Upper lobe of right lung (tissue), 1 donor: Measurements from ENCODE around the gene FBLN5. TPM values are rescaled to one million over a fixed set of nuclear protein-coding genes. Genes with fewer than 3 reads are reported as not detected.

Experiments
- ATAC-seq: fragments of 200-7000 bp; cut with Tn5 transposase; one replicate; pipeline ENCODE4 v1.9.1; 2020; ENCODE audit warnings: mild to moderate bottlenecking, moderate library complexity
- DNase-seq: peaks from one replicate; pipeline ENCODE4 v3.0.0-alpha.2; 2020
- H3K27ac ChIP-seq: fragments of 200-600 bp; one replicate; pipeline ENCODE4 v1.8.0; 2022
- H3K27me3 ChIP-seq: fragments of 200-600 bp; one replicate; pipeline ENCODE4 v1.8.0; 2022; ENCODE audit warnings: mild to moderate bottlenecking
- H3K36me3 ChIP-seq: fragments of 200-600 bp; one replicate; pipeline ENCODE4 v1.8.0; 2022
- H3K4me1 ChIP-seq: fragments of 200-600 bp; one replicate; pipeline ENCODE4 v1.8.0; 2022
- H3K4me3 ChIP-seq: fragments of 200-600 bp; one replicate; pipeline ENCODE4 v1.8.0; 2022; ENCODE audit warnings: mild to moderate bottlenecking
- H3K9me3 ChIP-seq: fragments of 200-600 bp; one replicate; pipeline ENCODE4 v1.8.0; 2022
- CTCF ChIP-seq: fragments of 200-600 bp; IDR thresholded peaks from one replicate; pipeline ENCODE4 v1.8.0; 2022; ENCODE audit warnings: antibody characterized with exemption
- intact Hi-C: fragments of 100-400 bp; cut with DNase I; formaldehyde crosslinking; loops from one replicate; pipeline ENCODE4 v1.11.0; 2022
- total RNA-seq: library from RNA; stranded (reverse); fragmentation: NEBNext Ultra II Directional; extraction: Animal tissue kit (Norgen Biotek cat#: 25700); gene quantifications from one replicate; pipeline ENCODE4 v1.2.1, GENCODE V29; 2021
- donor health status: DM: no; HTN: yes; CAD: no; lungs with severe emphysema.

The FBLN5 gene
- total RNA-seq, 1 donor from 2014 or later = 245 TPM

GRCh38 chr14:91956616-91957015, 9.1 kb upstream of the FBLN5 start:
- ATAC-seq (no peak), DNase-seq (no peak)
- H3K9me3 ChIP-seq = no peaks in the 10 kb centered on the region
- intact Hi-C loops = no loop called here
- TF ChIP-seq CTCF = no peak
- H3K4me1 ChIP-seq = no peaks in the 10 kb centered on the region
- H3K27ac ChIP-seq = no peak overlapping the region
- H3K27me3 ChIP-seq = no peaks in the 10 kb centered on the region
- no peaks in the 10 kb centered on the region for H3K36me3 ChIP-seq
- H3K4me3 ChIP-seq = no peak overlapping the region

- ATAC-seq (no peak), DNase-seq (no peak)
- Histone ChIP-seq H3K36me3 (no peaks in the 10 kb centered on the region), H3K27me3 (no peaks in the 10 kb centered on the region), H3K9me3 (no peaks in the 10 kb centered on the region), H3K4me3 (no peak overlapping the region), H3K27ac (no peak overlapping the region), H3K4me1 (no peaks in the 10 kb centered on the region)
- no peak for TF ChIP-seq CTCF
- intact Hi-C loops = no loop called here
Measured at GRCh38 chr14:91955168-91955567, 7.7 kb upstream of the FBLN5 start.

GRCh38 chr14:91953170-91953985, 5.9 kb upstream of the FBLN5 start:
- TF ChIP-seq CTCF = no peak
- DNase-seq (no peak), ATAC-seq (no peak)

GRCh38 chr14:91946622-91947474, 646 bp downstream of the FBLN5 start:
- no peaks in the 10 kb centered on the region for H3K36me3 ChIP-seq
- DNase-seq (peak; percentile 73), ATAC-seq (no peak)
- H3K4me3 ChIP-seq = peak overlapping the region; percentile 69
- no peak for TF ChIP-seq CTCF
- intact Hi-C loops = no loop called here
- no peaks in the 10 kb centered on the region for H3K9me3 ChIP-seq
- H3K27ac ChIP-seq = peak overlapping the region; percentile 89
- H3K27me3 ChIP-seq = peaks cover 6% of the 10 kb centered on the region
- H3K4me1 ChIP-seq = no peaks in the 10 kb centered on the region

More at GRCh38 chr14:91953170-91953985, 5.9 kb upstream of the FBLN5 start:
- Histone ChIP-seq H3K27me3 (no peaks in the 10 kb centered on the region), H3K27ac (no peak overlapping the region), H3K36me3 (no peaks in the 10 kb centered on the region), H3K4me1 (no peaks in the 10 kb centered on the region), H3K4me3 (no peak overlapping the region), H3K9me3 (no peaks in the 10 kb centered on the region)
- intact Hi-C loops = no loop called here

- DNase-seq = no peak
Measured at GRCh38 chr14:91945751-91946621, 1.5 kb downstream of the FBLN5 start.

More at GRCh38 chr14:91945751-91946621, 1.5 kb downstream of the FBLN5 start:
- peak overlapping the region; percentile 89 for H3K27ac ChIP-seq
- H3K27me3 ChIP-seq = peaks cover 6% of the 10 kb centered on the region
- H3K4me1 ChIP-seq = no peaks in the 10 kb centered on the region
- H3K9me3 ChIP-seq = no peaks in the 10 kb centered on the region
- H3K4me3 ChIP-seq = peak overlapping the region; percentile 69
- no peak for ATAC-seq
- TF ChIP-seq CTCF = no peak
- no peaks in the 10 kb centered on the region for H3K36me3 ChIP-seq
- intact Hi-C loops = no loop called here
